ENCODE measurements around the gene MUC6.

MUC6 gene

GRCh38 chr11:963852-964251, 72.7 kb downstream of the MUC6 start:
- no peak for DNase-seq (ENCODE audit: low read depth)

All from fibroblast of gingiva (primary cell).